CD4-positive, alpha-beta T cell treated with Interleukin-4 for 4 hours (primary cell): ENCODE data around the gene CCL4L2.
A peak's percentile ranks its signal among the peaks of the same experiment; 100 is the strongest.
"Not testable (repeated sequence)": the region's sequence is repeated elsewhere in the genome, so short reads cannot be mapped to it uniquely, and the experiment has no call there.

Source experiments
- DNase-seq: peaks from one replicate; pipeline ENCODE4 v3.0.0-alpha.2; 2020

The CCL4L2 gene

DNA sequence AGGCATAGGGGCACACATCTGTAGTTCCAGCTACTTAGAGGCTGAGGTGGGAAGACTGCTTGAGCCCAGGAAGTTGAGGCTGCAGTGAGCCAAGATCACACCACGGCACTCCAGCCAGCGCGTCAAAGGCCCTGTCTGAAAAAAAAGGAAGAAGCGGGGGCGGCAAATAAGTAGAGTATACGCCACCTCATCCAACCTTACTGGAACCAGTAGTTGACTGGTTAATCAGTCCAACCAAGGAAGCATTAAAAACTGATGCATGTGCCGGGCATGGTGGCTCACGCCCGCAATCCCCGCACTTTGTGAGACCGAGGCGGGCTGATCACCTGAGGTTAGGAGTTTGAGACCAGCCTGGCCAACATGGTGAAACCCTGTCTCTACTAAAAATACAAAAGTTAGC lies 12.1 kb downstream of the CCL4L2 start:
- not testable (repeated sequence) for DNase-seq

DNA sequence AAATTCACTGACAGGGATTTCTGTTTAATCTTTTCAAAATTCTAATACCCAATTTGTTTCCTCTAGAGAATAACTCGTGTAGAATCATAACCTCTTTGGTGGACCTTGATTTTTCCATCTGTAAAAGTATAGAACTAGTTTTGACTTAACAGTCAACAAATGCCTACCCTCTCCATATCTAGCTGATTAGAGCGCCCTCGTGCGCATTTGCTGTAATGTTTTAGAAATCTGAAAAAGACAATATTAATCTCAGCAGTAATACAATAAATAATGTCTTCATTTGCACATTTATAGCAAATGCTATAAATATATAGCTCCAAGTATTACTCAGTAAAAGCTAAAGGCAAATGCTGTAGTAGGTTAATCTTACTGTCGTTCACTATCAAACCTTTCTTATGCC lies 18.8 kb downstream of the CCL4L2 start:
- peak; percentile 20 for DNase-seq

DNA sequence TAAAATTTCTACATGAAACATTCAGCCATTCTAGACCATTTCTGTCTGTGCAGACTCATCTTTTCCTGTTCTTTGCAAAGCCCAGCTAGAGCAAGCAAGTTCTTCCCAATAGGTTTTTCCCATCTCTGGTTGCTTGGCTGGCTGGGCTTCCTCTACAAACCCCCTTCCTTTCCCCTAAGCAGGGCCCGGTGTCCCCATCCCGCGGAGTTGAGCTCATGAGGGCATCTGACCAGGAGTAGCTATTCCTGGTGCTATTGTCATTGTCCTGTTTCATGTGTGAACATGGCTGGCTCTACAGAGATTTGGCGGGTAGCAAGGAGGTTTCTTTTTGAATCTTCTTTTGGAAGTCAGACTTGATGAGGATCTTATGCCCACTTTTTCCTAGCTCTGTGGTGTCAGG lies 31.2 kb downstream of the CCL4L2 start:
- DNase-seq = not testable (repeated sequence)
